Panc1 (cell line): ENCODE results near the gene FGFBP1.

Experiments used
- POLR2AphosphoS5 ChIP-seq: IDR thresholded peaks from 2 replicates; pipeline ENCODE4 v1.6.1; 2012; ENCODE audit warnings: mild to moderate bottlenecking, low read depth, low read length, moderate library complexity
- TCF7L2 ChIP-seq: IDR thresholded peaks from 2 replicates; pipeline ENCODE4 v1.6.1; 2011; ENCODE audit warnings: mild to moderate bottlenecking, low read depth, low read length, inconsistent platforms
- TF ChIP-seq, protein P1 (sequence below): fragments of 450-650 bp; IDR thresholded peaks from 2 replicates; pipeline ENCODE4 v1.5.1; 2017; ENCODE audit warnings: mild to moderate bottlenecking

DNA sequence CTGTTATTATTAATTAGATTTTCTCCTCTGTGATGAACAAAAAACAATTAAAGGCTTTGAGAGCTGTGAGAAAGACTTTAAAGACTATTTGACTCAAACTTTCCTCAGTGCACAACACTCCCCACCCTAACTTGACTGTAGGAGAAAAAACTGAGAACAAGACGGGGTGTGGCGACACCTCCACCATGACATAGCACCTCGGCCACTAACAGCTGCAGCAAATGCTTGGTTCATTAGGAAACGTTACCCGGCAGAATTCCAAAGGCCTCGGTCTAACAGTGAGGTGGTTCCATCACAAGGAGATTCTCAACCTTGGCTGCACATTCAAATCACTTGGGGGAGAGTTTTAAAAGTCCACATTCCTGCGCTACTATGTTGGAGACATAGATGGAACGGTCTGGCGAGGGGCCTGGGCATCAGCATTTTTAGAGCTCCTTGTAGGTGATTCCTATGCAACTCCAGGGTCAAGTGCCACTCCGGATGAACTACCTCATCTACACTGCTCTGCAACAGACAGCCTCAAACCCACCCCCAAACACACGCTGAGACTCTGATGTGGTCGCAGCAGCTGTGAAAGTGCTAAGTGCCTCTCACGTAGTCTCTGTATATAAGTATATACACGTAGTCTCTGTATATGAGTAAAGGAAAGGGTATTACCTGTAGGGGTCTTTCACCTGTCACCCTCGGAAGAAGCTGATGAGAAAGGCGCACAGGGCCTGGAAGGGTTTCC lies 23.4 kb upstream of the FGFBP1 start:
- TF ChIP-seq, protein P1, sequence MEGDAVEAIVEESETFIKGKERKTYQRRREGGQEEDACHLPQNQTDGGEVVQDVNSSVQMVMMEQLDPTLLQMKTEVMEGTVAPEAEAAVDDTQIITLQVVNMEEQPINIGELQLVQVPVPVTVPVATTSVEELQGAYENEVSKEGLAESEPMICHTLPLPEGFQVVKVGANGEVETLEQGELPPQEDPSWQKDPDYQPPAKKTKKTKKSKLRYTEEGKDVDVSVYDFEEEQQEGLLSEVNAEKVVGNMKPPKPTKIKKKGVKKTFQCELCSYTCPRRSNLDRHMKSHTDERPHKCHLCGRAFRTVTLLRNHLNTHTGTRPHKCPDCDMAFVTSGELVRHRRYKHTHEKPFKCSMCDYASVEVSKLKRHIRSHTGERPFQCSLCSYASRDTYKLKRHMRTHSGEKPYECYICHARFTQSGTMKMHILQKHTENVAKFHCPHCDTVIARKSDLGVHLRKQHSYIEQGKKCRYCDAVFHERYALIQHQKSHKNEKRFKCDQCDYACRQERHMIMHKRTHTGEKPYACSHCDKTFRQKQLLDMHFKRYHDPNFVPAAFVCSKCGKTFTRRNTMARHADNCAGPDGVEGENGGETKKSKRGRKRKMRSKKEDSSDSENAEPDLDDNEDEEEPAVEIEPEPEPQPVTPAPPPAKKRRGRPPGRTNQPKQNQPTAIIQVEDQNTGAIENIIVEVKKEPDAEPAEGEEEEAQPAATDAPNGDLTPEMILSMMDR: no peak
- TF ChIP-seq POLR2AphosphoS5 (no peak), TCF7L2 (no peak)
